B cell (primary cell): ENCODE results near the gene KCNK7. TPM values are rescaled to one million over a fixed set of nuclear protein-coding genes. Genes with fewer than 3 reads are reported as not detected.

Experiments used
- ATAC-seq: fragments of 200-7000 bp; cut with Tn5 transposase; one replicate; pipeline ENCODE4 v1.10.0; 2021; ENCODE audit warnings: low read depth, mild to moderate bottlenecking, moderate number of reproducible peaks, moderate library complexity
- CTCF ChIA-PET: fragments of 350-600 bp; sonication (Branson Sonifier 250); formaldehyde crosslinking; loops from one replicate; lab custom pipeline; 2021; ENCODE audit warnings: antibody characterized with exemption, inconsistent platforms; lab: Charles Lee
- POLR2A ChIA-PET: fragments of 350-600 bp; sonication (Branson Sonifier 250); formaldehyde crosslinking; loops from one replicate; lab custom pipeline; 2021; ENCODE audit warnings: antibody characterized with exemption; lab: Charles Lee
- DNase-seq: peaks from one replicate; pipeline ENCODE4 v3.0.0; 2013
- H2AFZ ChIP-seq: 2 replicates; pipeline ENCODE4 v1.6.1; 2012; ENCODE audit warnings: mild to moderate bottlenecking, low read depth, low read length; ENCODE audit not compliant: insufficient read depth, poor library complexity, severe bottlenecking
- H3K27ac ChIP-seq, 2 donors: 1 replicate in 1 of 2; 2 replicates in 1 of 2; pipeline ENCODE4 v1.5.1; 2012 to 2013; ENCODE audit warnings: low read length in 2 of 2, mild to moderate bottlenecking in 2 of 2, moderate library complexity in 1 of 2
- H3K27me3 ChIP-seq, 4 experiments: fragments of 200-600 bp in 1 of 4; sonication (generic) in 1 of 4; replicated peaks in 1 of 4; 1 replicate in 2 of 4; 2 replicates in 2 of 4; pipeline versions ENCODE4 v1.6.1 to v1.7.0; 2013 to 2016; ENCODE audit warnings: low read length in 3 of 4, mild to moderate bottlenecking in 2 of 4, mixed read lengths in 1 of 4, moderate library complexity in 1 of 4; ENCODE audit not compliant: insufficient read depth in 4 of 4, control insufficient read depth in 3 of 4; ENCODE audit errors: control extremely low read depth in 1 of 4
- H3K36me3 ChIP-seq, 2 experiments: replicated peaks in 1 of 2; 1 replicate in 1 of 2; 2 replicates in 1 of 2; pipeline versions ENCODE4 v1.6.1 to v1.7.1; 2013; ENCODE audit warnings: low read length in 1 of 2; ENCODE audit not compliant: insufficient read depth in 2 of 2, control insufficient read depth in 1 of 2; ENCODE audit errors: control extremely low read depth in 1 of 2, extremely low read depth in 1 of 2
- H3K4me1 ChIP-seq, 2 donors: fragments of 200-600 bp in 1 of 2; sonication (generic) in 1 of 2; 1 replicate in 1 of 2; 2 replicates in 1 of 2; pipeline versions ENCODE4 v1.5.1 to v1.6.1; 2013 to 2017; ENCODE audit warnings: low read length in 2 of 2; ENCODE audit not compliant: control insufficient read depth in 2 of 2, insufficient read depth in 2 of 2
- H3K4me2 ChIP-seq: replicated peaks from 2 replicates; pipeline ENCODE3; 2012; ENCODE audit warnings: mild to moderate bottlenecking, low read depth, low read length; ENCODE audit not compliant: poor library complexity, severe bottlenecking
- H3K4me3 ChIP-seq, 5 experiments: fragments of 200-600 bp in 1 of 5; sonication (generic) in 1 of 5; 1 replicate in 3 of 5; 2 replicates in 2 of 5; pipeline versions ENCODE4 v1.5.1 to v1.7.0; 2011 to 2016; ENCODE audit warnings: low read length in 4 of 5, mild to moderate bottlenecking in 4 of 5, low read depth in 2 of 5, control low read depth in 1 of 5, moderate library complexity in 1 of 5; ENCODE audit not compliant: insufficient read depth in 1 of 5; ENCODE audit errors: control extremely low read depth in 1 of 5, extremely low read depth in 1 of 5
- H3K79me2 ChIP-seq: fragments of 200-600 bp; sonication (generic); one replicate; pipeline ENCODE4 v1.6.0; 2016; ENCODE audit warnings: low read length; ENCODE audit not compliant: control insufficient read depth, insufficient read depth
- H3K9ac ChIP-seq: fragments of 200-600 bp; sonication (generic); 2 replicates; pipeline ENCODE4 v1.6.1; 2017; ENCODE audit warnings: mild to moderate bottlenecking, low read length, moderate library complexity
- H3K9me3 ChIP-seq, 3 donors: one replicate each; pipeline versions ENCODE4 v1.6.1 to v1.7.1; 2013; ENCODE audit warnings: low read length in 2 of 3; ENCODE audit not compliant: control insufficient read depth in 2 of 3, insufficient read depth in 1 of 3; ENCODE audit errors: control extremely low read depth in 1 of 3
- H4K20me1 ChIP-seq: 2 replicates; pipeline ENCODE4 v1.6.0; 2012; ENCODE audit warnings: mild to moderate bottlenecking, low read length; ENCODE audit not compliant: insufficient read depth, control insufficient read depth, poor library complexity, severe bottlenecking
- H3K27ac Mint-ChIP-seq: one replicate; pipeline ENCODE4 v1.8.0; 2021; ENCODE audit warnings: mixed read lengths
- H3K27me3 Mint-ChIP-seq: one replicate; pipeline ENCODE4 v1.8.0; 2021; ENCODE audit warnings: mixed read lengths
- H3K4me1 Mint-ChIP-seq: one replicate; pipeline ENCODE4 v1.8.0; 2021; ENCODE audit warnings: mixed read lengths
- H3K4me3 Mint-ChIP-seq: one replicate; pipeline ENCODE4 v1.8.0; 2021; ENCODE audit warnings: mixed read lengths
- H3K9me3 Mint-ChIP-seq: one replicate; pipeline ENCODE4 v1.8.0; 2022; ENCODE audit warnings: mixed read lengths; ENCODE audit not compliant: insufficient read depth
- EZH2 ChIP-seq: IDR thresholded peaks from 2 replicates; pipeline ENCODE4 v1.6.1; 2012; ENCODE audit warnings: borderline replicate concordance, low read depth, mild to moderate bottlenecking, moderate library complexity, low read length; ENCODE audit not compliant: insufficient read depth, poor library complexity, severe bottlenecking
- WGBS: methylation state at CpG from one replicate; pipeline ENCODE4 v1.1.5; 2013; ENCODE audit warnings: missing lambda C conversion rate; ENCODE audit not compliant: insufficient coverage; 5-methylcytosine and 5-hydroxymethylcytosine counted together
- intact Hi-C: fragments of 100-400 bp; cut with micrococcal nuclease; formaldehyde crosslinking; loops from one replicate; pipeline ENCODE4 v1.10.0; 2022
- polyA plus RNA-seq: library from polyadenylated mRNA; depleted of rRNA; stranded (reverse); fragments of >200 nt; gene quantifications from 2 replicates; pipeline ENCODE4 v1.2.3, GENCODE V29; 2012
- total RNA-seq, 2 donors: library from RNA; stranded (reverse); fragments of 120-200 nt in 1 of 2; gene quantifications; 1 replicate in 1 of 2; 2 replicates in 1 of 2; pipeline versions ENCODE4 v1.2.3 to v1.2.4, GENCODE V29; 2013 to 2022
- TF ChIP-seq, protein P1 (sequence below): fragments of 200-600 bp; IDR thresholded peaks from one replicate; pipeline ENCODE4 v1.8.0; 2022; ENCODE audit warnings: antibody characterized with exemption, mild to moderate bottlenecking

The KCNK7 gene
- total and polyA plus RNA-seq, 2 donors (not counting 1 experiment from before 2014, with no cell fraction given): 2.2 to 3.5 TPM

DNA sequence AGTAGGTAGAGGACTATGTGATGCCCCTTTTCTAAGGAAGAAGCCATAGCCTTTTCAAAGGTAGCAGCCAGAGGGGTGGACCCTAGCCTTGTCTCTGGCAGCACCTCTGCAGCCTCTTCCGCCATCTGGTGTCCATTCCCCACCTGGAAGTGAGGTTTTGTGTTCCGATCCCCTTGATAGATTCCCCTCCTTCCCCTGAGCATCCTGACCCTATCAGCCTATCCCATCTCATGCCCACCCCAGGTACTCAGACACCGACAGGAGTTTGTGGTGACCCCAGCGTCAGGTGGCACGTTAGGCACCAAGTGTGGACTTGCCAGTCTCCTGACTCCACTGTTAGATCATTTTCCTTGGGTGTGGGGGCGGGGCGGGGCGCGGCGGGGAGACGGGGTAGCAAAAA lies 23.7 kb downstream of the KCNK7 start:
- Mint-ChIP-seq H3K4me1 (peaks cover 69% of the 10 kb centered on the region), H3K27ac (peak overlapping the region; percentile 90), H3K27me3 (no peaks in the 10 kb centered on the region), H3K4me3 (peak overlapping the region; percentile 87), H3K9me3 (no peaks in the 10 kb centered on the region)
- Histone ChIP-seq H3K4me3 (peak overlapping the region in 4 of 5 experiments; percentile 10 to 83 (median 41)), H3K9ac (peak overlapping the region; percentile 83), H3K9me3 (no peaks in the 10 kb centered on the region), H4K20me1 (peaks cover 37% of the 10 kb centered on the region), H3K4me1 (peaks cover 49 to 71% of the 10 kb centered on the region in 2 donors), H3K27ac (peak overlapping the region; percentile 47 to 96), H3K79me2 (peaks cover 57% of the 10 kb centered on the region), H3K4me2 (peak overlapping the region; percentile 100), H2AFZ (no peak overlapping the region), H3K27me3 (no peaks in the 10 kb centered on the region), H3K36me3 (peaks cover 0 to 6% of the 10 kb centered on the region in 2 experiments)
- no peak for DNase-seq
- POLR2A ChIA-PET: interaction anchor here (0.7 to 7.5 kb wide), 10 partner anchors 9 to 478 kb away, joined by 3 to 53 read pairs (median 6); partner anchors contain the start of genes MAP3K11 and PCNX3
- CTCF ChIA-PET: interaction anchor here (0.8 to 5.1 kb wide), 12 partner anchors 9 to 288 kb away, joined by 3 to 86 read pairs (median 8); partner anchors contain the start of genes KCNK7, MAP3K11, MUS81 and SCYL1
- no peak for TF ChIP-seq EZH2
- TF ChIP-seq, protein P1, sequence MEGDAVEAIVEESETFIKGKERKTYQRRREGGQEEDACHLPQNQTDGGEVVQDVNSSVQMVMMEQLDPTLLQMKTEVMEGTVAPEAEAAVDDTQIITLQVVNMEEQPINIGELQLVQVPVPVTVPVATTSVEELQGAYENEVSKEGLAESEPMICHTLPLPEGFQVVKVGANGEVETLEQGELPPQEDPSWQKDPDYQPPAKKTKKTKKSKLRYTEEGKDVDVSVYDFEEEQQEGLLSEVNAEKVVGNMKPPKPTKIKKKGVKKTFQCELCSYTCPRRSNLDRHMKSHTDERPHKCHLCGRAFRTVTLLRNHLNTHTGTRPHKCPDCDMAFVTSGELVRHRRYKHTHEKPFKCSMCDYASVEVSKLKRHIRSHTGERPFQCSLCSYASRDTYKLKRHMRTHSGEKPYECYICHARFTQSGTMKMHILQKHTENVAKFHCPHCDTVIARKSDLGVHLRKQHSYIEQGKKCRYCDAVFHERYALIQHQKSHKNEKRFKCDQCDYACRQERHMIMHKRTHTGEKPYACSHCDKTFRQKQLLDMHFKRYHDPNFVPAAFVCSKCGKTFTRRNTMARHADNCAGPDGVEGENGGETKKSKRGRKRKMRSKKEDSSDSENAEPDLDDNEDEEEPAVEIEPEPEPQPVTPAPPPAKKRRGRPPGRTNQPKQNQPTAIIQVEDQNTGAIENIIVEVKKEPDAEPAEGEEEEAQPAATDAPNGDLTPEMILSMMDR: no peak
- no peak for ATAC-seq
- intact Hi-C loops: loop anchor here (2.0 to 10.0 kb wide), 4 partner anchors 141 to 827 kb away; partner anchors contain the start of genes BANF1, EIF1AD, KAT5 and RASGRP2
- WGBS: 60% methylated on average over 1 of the region's 11 CpGs

GRCh38 chr11:65571420-65571819 lies 24.2 kb downstream of the KCNK7 start:
- DNase-seq: no peak
- Mint-ChIP-seq H3K4me3 (peak overlapping the region; percentile 87), H3K27me3 (no peaks in the 10 kb centered on the region), H3K9me3 (no peaks in the 10 kb centered on the region), H3K27ac (peak overlapping the region; percentile 90), H3K4me1 (peaks cover 69% of the 10 kb centered on the region)
- Histone ChIP-seq H3K79me2 (peaks cover 56% of the 10 kb centered on the region), H3K4me2 (peak overlapping the region; percentile 100), H3K9me3 (no peaks in the 10 kb centered on the region), H2AFZ (no peak overlapping the region), H3K9ac (peak overlapping the region; percentile 83), H4K20me1 (peaks cover 39% of the 10 kb centered on the region), H3K36me3 (peaks cover 0 to 6% of the 10 kb centered on the region in 2 experiments), H3K4me3 (peak overlapping the region; percentile 55 to 89 (median 83)), H3K27ac (peak overlapping the region; percentile 96 to 97), H3K4me1 (peaks cover 47 to 71% of the 10 kb centered on the region in 2 donors), H3K27me3 (no peaks in the 10 kb centered on the region)
- ChIA-PET CTCF (interaction anchor here (0.6 to 5.1 kb wide), 13 partner anchors 9 to 564 kb away, joined by 3 to 86 read pairs (median 7); partner anchors contain the start of genes FIBP and KCNK7), POLR2A (interaction anchor here (1.1 to 7.5 kb wide), 5 partner anchors 13 to 43 kb away, joined by 3 to 53 read pairs (median 13); partner anchors contain the start of genes MAP3K11 and PCNX3)
- ATAC-seq: no peak
- TF ChIP-seq EZH2: no peak
- TF ChIP-seq, protein P1: no peak
- intact Hi-C loops: loop anchor here (2.0 to 10.0 kb wide), 4 partner anchors 141 to 827 kb away; partner anchors contain the start of genes BANF1, EIF1AD, KAT5 and RASGRP2
- WGBS: 92% methylated on average over 9 of the region's 9 CpGs
